ENCODE data around the gene GAL3ST3. TPM values are rescaled to one million over a fixed set of nuclear protein-coding genes. Genes with fewer than 3 reads are reported as not detected.

GAL3ST3 gene
- total and polyA plus RNA-seq, 2 of the 8 experiments (the other 6 are each of a cell fraction or from before 2014, with no cell fraction given) = 21.1 to 21.4 TPM

- Histone ChIP-seq H3K4me1 (replicated peaks in 1 of 4; ENCODE audit: control insufficient read depth in 3 of 4, insufficient read depth in 4 of 4, low read length in 3 of 4) (peaks cover 0 to 8% (median 5%) of the 10 kb centered on the region in 4 experiments; a peak in 5 of 7 replicates), H3K36me3 (ENCODE audit: control insufficient read depth in 2 of 4, insufficient read depth in 4 of 4, low read length in 3 of 4) (no peaks in the 10 kb centered on the region), H2BK15ac (ENCODE audit: low read length) (no peak overlapping the region), H3K79me1 (ENCODE audit: low read depth, low read length) (no peaks in the 10 kb centered on the region), H3K9me3 (ENCODE audit: insufficient read depth in 2 of 2, low read depth in 1 of 2, low read length in 1 of 2) (no peaks in the 10 kb centered on the region), H3K9ac (replicated peaks in 1 of 4; ENCODE audit: extremely low read depth in 1 of 4, low read depth in 3 of 4, low read length in 3 of 4) (no peak overlapping the region), H4K20me1 (replicated peaks in 1 of 2; ENCODE audit: control insufficient read depth in 1 of 2, insufficient read depth in 2 of 2, low read length in 2 of 2) (no peaks in the 10 kb centered on the region), H2BK20ac (ENCODE audit: low read length) (no peak overlapping the region), H4K8ac (ENCODE audit: extremely low read depth, insufficient read depth, low read length) (no peak overlapping the region), H2AK5ac (ENCODE audit: low read depth, low read length) (no peak overlapping the region), H3K79me2 (ENCODE audit: control insufficient read depth in 1 of 2, insufficient read depth in 2 of 2, low read length in 2 of 2) (no peaks in the 10 kb centered on the region), H3K56ac (replicated peaks; ENCODE audit: insufficient read length, low read depth, low read length) (no peak overlapping the region), H4K91ac (replicated peaks; ENCODE audit: insufficient read length, low read length) (no peak overlapping the region), H2AFZ (ENCODE audit: low read length) (no peak overlapping the region), H3K4me3 (ENCODE audit: extremely low read depth in 1 of 4, insufficient read depth in 2 of 4, low read depth in 3 of 4, low read length in 4 of 4) (no peak overlapping the region), H2BK12ac (ENCODE audit: low read depth, low read length) (no peak overlapping the region), H3K27ac (ENCODE audit: low read depth, low read length) (no peak overlapping the region), H3K23me2 (ENCODE audit: low read depth, low read length) (peaks cover 2% of the 10 kb centered on the region; the same call in 1 of the 2 replicates), H3K27me3 (replicated peaks in 1 of 4; ENCODE audit: control insufficient read depth in 3 of 4, extremely low read depth in 1 of 4, insufficient read depth in 3 of 4, low read length in 3 of 4) (peaks cover 6 to 26% (median 24%) of the 10 kb centered on the region in 4 experiments), H2BK5ac (ENCODE audit: low read depth, low read length) (no peak overlapping the region), H3K4ac (replicated peaks; ENCODE audit: insufficient read length, low read depth, low read length) (no peak overlapping the region), H3K4me2 (ENCODE audit: insufficient read depth in 1 of 2, low read depth in 2 of 2, low read length in 2 of 2) (no peak overlapping the region), H4K5ac (ENCODE audit: insufficient read length, low read depth, low read length) (no peak overlapping the region), H3K23ac (ENCODE audit: insufficient read length) (no peak overlapping the region), H3K14ac (ENCODE audit: insufficient read length) (no peak overlapping the region), H3K18ac (ENCODE audit: extremely low read depth, low read length) (no peak overlapping the region), H2BK120ac (replicated peaks; ENCODE audit: low read depth, low read length) (no peak overlapping the region)
- WGBS, 2 experiments (ENCODE audit: extremely low coverage in 1 of 2, insufficient coverage in 1 of 2, insufficient read length in 1 of 2, insufficient replicate concordance in 2 of 2, low coverage in 1 of 2, low lambda C conversion rate in 2 of 2, missing lambda C conversion rate in 1 of 2) = 84% methylated on average over 7 of the region's 7 CpGs; no CpG with 5 or more reads in 1 of the 2 experiments
- ChIA-PET CTCF (ENCODE audit: partially characterized antibody) (interaction anchor here (0.8 to 6.4 kb wide), 7 partner anchors 9 to 130 kb away, joined by 3 to 35 read pairs (median 3); no protein-coding TSS in a partner anchor), POLR2A (ENCODE audit: partially characterized antibody) (interaction anchor here (1.3 to 3.5 kb wide), 3 partner anchors 8 to 32 kb away, joined by 4 to 15 read pairs (median 5); partner anchors contain the start of genes BANF1 and EIF1AD)
- FAIRE-seq (no peak), DNase-seq (ENCODE audit: low read depth in 1 of 2, low spot score in 2 of 2) (no peak)
- TF ChIP-seq CTCF (IDR thresholded peaks at IDR 0.05; ENCODE audit: control extremely low read depth in 1 of 3, insufficient read depth in 1 of 3, low read depth in 1 of 3, low read length in 3 of 3) = no peak
- no peak for TF ChIP-seq CEBPB (IDR thresholded peaks at IDR 0.05; ENCODE audit: low read depth, low read length)
- TF ChIP-seq HDAC2 (IDR thresholded peaks at IDR 0.05; ENCODE audit: borderline replicate concordance in 1 of 2, low read depth in 2 of 2, low read length in 2 of 2) = no peak
- no peak for TF ChIP-seq USF2 (IDR thresholded peaks at IDR 0.05; ENCODE audit: low read length)
- TF ChIP-seq RNF2 (IDR thresholded peaks at IDR 0.05; ENCODE audit: borderline replicate concordance, low read depth, low read length, missing control alignments, poor library complexity, severe bottlenecking) = no peak
- TF ChIP-seq NANOG (IDR thresholded peaks at IDR 0.05; ENCODE audit: insufficient read depth, low read depth, low read length, poor library complexity, severe bottlenecking) = no peak
- TF ChIP-seq SIRT6 (IDR thresholded peaks at IDR 0.05; ENCODE audit: low read length) = no peak
Observed at GRCh38 chr11:66013762-66014100, 35.2 kb downstream of the GAL3ST3 start.

All from H1 (cell line).